Activated T-cell treated with anti-CD3 and anti-CD28 coated beads for 48 hours (primary cell): Measurements from ENCODE around the gene TBC1D10B.
"Not testable (repeated sequence)": the region's sequence is repeated elsewhere in the genome, so short reads cannot be mapped to it uniquely, and the experiment has no call there.

Experiments
- DNase-seq: peaks from one replicate; pipeline ENCODE4 v3.0.0-alpha.2; 2020; ENCODE audit warnings: low read depth

The TBC1D10B gene

DNA sequence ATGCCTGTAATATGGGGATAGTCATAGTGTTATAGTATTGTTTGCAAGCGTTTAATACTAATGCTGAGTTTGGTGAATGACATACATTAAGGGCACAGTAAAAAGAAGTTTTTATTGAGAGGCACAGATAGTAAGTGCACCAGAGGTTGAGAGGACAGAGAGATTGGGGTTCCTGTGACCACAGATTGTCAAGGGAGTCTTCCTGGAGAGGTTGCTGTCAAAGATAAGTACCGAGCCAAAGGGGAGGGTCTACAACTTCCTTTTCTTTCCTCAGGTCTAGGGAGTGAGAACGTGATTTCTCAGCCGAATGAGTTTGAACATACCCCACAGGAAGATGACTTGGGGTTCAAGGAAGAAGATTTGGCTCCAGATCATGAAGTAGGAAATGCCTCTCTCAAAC is 26.8 kb upstream of the TBC1D10B start:
- no peak for DNase-seq

DNA sequence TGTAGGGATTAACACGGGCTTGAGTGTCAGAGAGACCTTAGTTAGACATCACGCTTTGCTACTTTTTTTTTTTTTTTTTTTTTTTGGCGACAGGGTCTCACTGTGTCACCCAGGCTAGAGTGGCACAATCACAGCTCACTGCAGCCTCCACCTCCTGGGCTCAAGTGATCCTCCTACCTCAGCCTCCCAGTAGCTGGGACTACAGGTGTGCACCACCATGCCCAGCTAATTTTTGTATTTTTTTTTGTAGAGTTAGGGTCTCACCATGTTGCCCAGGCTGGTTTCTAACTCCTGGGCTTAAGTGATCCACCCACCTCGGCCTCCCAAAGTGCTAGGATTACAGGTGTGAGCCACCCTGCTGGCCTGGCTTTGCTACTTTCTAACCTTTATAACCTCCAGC is 26.3 kb upstream of the TBC1D10B start:
- not testable (repeated sequence) for DNase-seq

DNA sequence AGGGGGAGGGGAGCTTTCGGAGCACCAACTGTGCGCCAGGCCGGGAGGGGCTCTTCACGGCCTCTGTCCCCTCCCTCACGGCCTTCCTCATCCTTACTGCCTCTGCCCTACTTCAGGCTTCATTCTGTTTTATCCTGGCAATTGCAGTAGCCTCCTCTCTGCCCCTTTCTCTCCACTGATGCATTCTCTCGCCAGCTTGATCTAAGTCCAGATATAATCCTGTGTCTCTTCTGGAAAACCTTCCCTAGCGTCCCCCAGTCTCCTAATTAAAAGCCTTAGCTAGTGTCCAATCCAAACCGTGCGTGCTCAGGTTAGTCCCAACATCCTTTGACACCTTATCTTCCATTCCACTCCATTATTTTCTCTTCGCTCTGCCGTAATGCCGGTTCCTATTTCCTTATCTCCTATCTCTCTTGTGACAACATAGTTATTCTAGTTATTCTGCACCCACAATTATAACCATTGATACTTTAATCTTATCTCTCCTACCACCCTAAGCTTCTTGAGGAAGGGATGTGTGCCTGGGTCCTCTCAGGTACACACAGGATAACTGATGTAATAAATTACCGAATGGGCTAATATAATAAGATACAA is 25.8 kb upstream of the TBC1D10B start:
- no peak for DNase-seq

DNA sequence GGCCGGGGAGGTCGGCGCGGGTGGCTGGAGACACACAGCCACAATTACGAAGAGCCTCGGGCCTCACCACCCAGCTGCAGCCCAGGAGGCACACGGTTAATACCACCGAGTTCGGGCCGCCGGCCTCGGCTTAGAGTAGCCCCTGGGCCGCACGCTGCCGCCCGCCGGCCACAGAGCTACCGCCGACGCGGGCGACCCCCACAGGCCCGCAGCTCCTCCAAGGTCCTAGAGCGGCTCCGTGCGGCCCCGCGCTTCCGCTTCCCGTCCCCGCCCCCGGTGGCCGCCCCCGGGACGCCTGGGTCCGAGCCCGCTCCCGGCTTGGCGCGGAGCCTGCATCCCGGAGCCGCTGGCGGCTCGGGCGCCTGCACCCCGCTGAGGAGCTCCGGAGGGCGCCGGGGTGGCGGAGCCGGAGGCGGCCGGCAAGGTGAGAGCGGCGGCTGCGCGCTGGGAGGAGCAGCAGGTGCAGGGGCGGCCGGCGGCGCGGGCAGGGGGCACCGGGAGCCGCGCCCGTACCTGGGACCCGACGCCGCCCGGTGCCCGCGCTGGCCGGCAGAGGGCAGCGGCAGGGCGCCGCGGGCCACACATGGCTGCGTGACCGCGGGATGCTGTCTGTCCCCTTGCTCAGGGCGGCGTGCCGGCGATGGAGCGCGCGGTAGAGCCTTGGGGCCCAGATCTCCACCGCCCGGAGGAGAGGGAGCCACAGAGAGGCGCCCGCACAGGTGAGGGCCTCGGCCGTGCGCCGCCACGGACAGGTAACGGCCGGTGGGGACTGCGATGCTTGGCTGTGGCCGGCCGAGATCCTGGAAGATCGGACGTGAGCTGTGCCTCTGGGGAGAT is 25.1 kb upstream of the TBC1D10B start, which contains the start of gene ZNF48:
Gene ZNF48 (plus strand): TSS at position 266 of the 837 bp plus-strand sequence. CDS start 375 bp downstream, at position 641.
- DNase-seq: peak; percentile 58

DNA sequence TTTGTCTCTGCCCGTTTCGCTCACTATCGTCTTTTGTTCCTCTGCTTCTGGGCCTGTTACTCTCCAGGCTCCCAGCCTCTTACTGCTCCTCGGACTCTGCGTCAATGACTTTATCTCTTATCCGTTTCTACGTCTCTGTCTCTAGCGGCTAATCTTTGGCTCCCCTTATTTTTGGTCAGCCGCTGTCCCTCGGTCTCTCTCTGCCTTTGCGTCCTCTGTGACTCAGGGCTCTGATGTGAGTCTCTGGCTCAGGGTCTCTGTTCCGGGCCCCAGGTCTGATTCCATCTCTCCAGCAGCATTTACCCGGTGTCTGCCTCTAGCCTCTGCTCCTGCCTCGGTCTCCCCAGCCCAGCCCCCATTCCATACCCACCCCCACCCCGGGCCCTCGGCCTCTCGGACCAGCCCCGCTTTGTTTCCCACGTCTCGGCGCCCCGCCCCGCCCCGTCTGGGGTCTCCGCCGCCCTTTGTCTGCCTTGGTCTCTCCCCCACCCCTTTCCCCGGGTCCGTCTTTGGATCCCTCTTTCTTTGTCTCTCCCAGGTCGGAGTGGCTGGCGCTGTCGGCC is 24.4 kb upstream of the TBC1D10B start:
- no peak for DNase-seq

DNA sequence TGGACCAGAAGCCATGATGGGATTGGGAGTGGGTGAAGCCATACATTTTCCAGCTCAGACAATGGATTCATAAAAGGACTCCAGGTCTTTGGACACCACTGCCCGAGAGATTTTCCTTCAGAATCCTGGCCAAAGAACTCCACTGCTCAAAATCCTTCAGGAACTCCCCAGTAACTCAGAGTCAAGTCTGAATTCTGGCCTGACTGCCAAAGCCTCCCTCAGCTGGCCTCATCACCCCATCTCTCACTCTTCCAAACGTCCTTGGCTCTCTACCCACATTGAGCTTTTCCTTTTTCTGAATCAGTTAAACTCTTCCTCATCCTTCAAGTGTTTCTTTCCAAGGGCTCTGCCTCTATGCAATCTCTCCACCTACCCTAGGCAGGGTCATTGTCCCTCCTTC is 13.2 kb upstream of the TBC1D10B start:
- DNase-seq: no peak

DNA sequence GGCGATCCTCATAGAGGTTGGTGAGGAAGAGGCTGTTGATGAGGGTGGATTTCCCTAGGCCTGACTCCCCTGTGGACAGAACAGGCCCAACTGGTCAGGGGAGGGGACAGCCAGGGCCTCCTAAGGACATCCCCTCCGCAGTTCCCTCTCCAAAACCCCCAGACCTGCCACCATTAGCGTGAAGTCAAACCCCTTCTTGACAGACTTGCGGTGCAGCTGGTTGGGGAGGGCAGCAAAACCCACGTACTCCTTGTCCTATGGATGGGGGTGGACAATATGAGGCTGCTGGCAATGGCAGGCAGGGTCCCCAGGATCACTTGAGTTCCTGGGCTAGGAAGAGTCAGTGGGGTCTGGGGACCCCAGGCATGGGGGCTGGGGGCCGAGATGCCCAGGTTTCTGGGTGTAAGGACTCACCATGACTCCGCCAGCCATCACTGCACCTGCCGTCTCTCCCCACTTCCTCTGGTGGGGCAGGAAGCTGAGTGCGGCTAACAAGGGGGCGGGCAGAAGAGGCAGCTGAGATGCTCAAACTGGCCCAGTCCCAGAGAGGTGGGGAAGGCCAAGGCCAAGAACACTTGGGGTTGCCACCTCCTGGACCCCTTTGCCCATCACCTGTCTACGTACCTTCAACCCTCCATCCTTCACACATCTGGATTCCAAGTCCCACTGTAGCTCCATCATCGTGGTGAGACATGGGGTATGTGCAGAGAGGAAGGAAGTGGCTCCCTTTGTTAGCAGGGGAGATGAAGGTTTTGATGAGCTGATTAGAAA is 12.0 kb upstream of the TBC1D10B start, which contains the start of gene SEPTIN1:
Gene SEPTIN1 (minus strand): TSS at position 451 of the 771 bp plus-strand sequence. CDS start 19 bp downstream, at position 432.
- peak; percentile 69 for DNase-seq

DNA sequence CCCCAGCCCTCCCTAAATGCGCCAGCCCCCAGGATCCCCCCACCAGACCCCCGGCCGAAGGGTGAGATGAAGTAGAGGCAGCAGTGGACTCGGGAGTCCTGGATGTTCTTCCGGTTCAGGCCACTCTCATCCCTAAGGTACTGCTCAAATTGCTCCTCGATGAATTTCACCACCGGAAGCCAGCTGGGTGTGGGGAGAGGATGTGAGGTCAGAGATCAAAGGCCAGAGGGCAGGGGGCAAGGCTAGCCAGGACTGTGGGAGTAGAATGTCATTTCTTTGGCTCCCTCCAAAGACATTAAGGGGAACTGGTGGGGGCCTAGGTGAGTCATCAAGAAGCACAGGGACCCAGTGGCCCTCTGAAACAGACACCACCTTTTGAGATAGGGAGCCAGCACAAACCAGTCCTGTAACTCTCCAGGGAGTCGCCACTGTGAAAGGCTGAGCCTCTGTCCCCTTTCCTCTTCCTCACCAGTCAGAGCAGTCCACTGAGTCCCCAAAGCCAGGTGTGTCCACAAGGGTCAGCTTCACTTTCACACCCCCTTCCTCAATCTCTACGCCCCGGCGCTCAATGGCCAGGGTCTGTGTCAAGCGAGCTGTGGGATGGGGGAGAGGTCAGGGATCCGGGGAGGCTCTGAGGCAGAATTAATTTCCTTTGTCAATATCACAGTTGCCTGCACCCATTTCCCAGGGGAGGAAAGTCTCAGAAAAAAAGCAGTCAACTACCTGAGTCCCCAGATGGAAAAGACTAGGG is 11.2 kb upstream of the TBC1D10B start:
- no peak for DNase-seq

DNA sequence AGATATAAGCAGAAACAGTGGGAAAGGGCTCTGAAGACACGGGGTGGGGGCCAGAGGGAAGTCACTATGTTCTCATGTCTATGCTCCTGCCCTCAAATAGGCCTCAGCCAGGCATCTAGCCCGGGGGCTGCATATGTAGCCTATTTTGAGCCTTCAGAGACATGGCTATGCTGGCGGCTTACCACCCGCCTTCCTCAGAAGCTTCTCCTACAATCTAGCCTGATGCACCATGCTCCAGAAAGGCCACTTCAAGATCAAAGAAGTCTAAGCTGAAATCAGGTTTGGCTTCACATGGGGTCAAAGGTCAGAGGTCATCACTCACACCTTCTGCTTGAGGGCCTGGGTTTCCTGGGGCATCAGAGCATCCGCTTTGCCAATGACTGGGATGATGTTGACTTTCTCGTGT is 10.5 kb upstream of the TBC1D10B start:
- no peak for DNase-seq

DNA sequence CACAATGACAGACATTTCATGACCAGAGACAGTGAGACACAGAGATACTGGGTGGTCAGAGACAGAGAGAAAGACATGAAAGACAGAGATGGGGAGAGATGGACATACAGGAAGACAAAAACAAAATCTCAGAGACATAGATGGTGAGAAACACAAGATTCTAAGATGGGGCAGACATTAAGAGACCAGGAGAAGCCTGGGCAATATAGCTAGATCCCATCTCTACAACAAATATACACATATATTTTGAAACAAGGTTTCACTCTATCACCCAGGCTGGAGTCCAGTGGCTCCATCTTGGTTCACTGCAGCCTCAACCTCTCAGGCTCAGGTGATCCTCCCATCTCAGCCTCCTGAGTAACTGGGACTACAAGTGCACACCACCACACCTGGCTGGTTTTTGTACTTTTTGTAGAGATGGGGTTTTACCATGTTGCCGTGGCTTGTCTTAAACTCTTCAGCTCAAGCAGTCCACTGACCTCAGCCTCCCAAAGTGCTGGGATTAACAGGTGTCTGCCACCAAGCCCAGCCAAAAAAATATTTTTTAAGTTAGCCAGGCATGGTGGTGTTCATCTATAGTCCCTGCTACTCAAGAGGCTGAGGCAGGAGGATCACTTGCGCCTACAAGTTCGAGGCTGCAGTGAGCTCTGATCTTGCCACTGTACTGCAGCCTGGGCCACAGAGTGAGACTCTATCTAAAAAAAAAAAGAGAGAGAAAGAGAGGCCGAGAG is 9.9 kb upstream of the TBC1D10B start:
- no peak for DNase-seq

DNA sequence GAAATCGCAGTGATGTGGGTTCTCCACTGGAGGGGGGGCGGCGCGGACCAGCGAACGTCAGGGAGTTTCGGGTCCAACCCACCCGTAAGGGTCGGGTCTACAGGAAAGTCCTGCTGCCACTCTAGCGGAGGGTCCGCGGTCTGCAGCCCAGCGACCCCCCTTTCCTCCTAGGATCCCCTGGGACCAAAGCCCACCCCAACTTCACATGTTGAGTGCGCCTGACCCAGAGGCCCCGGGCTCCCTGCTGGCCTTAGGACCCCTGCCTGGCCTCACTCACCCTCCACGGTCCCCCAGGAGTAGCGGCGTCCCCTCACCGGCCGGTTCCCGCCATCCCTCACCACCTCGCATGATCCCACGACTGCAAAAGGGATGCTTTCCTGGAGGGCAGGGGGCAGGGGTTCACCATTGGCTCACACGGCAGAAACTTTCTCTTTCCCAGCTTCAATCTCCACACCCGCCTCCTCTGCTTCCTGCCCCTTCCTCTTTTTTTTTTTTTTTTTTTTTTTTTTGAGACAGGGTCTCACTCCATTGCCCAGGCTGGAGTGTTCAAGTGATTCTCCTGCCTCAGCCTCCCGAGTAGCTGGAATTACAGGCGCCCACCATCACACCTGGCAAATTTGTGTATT is 9.0 kb upstream of the TBC1D10B start:
- no peak for DNase-seq

DNA sequence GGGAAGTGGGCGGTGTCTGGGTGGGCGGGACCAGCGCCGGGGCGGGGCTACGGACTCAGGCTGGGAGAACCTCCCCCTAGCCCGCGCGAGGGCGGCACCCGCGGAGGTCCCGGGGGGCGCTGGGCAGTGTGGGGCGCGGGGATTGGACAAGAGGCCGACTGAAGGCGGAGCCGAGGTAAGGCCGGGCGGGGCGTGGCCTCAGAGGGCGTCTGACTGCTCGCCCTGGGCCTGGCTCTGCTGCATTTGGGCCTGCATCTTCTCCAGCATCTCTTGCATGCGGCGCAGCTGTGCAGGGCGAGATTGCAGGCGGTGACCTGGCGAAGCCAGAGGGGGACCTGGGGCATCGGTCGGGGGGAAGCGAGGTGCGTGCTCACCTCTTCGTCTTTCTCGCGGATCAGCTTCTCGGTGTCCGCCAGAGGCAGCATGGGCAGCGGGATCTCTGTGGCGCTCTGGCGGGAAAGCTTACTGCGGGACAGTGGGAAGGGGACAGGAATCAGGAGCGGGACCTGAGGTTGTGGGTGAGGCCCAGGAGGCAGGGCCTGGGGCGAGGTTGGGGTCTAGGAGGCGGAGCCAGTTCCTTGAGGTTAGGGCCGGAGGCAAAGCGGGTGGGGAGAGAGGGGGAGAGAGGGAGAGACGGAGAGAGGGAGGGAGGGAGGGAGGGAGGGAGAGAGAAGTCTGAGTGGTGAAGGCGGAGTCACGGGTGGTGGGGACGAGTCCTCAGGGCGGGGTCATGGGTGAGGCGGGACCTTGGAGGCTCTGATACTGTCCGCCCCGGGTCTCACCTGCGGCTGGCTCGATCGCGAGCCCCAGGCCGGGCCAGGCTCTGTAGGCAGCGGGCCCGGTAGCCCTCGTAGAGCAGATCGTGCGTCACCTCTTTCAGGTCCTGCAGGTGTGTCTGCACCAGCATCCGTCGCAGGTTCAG is 8.2 kb upstream of the TBC1D10B start:
- peak; percentile 100 for DNase-seq

DNA sequence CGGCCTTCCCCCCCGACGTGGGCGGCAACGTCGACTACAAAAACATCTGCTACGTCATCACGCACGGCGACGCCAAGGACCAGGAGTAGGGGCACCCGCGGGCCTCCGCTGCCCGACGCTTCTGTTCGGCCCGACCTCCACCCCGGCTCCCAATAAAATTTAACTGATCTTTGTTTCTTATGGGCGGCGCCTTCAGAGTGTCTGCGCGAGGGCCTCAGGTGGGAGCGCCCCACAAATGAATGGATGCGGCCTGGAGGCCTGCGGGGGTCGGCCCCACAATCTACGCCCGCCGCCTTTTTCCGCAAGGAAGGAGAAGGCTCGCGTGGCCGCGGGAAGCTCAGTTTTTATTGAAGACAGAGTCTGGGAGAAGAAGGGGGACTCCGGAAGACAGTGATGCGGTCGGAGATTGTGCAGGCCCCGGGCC is 7.5 kb upstream of the TBC1D10B start:
- DNase-seq: peak; percentile 79

DNA sequence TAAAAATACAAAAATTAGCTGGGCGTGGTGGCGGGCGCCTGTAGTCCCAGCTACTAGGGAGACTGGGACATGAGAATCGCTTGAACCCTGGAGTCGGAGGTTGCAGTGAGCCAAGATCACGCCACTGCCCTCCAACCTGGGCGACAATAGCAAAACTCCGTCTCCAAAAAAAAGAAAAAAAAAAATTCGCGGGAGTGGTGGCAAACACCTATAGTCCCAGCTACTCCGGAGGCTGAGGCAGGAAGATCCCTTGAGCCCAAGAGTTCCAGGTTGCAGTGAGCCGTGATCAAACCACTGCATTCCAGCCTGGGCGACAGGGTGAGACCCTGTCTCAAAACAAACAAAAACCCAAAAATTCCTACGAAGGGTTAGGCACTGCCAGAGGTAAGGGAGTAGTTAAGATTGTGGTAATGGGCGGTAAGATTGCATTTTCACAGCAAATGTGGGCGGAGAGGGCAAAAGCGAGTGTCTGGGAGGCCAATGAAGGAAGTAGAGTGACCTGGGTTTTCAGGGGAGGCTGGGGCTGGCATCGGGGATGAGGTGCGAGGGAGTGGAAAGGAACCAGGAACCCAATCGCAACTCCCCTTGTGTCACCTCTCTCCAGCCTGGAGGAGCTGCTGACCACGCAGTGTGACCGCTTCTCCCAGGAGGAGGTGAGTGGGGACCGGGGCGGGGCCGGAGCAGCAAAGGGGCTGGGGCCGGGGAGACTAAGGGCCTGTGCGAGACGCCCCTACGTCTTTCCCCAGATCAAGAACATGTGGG is 6.9 kb upstream of the TBC1D10B start:
- DNase-seq: no peak

DNA sequence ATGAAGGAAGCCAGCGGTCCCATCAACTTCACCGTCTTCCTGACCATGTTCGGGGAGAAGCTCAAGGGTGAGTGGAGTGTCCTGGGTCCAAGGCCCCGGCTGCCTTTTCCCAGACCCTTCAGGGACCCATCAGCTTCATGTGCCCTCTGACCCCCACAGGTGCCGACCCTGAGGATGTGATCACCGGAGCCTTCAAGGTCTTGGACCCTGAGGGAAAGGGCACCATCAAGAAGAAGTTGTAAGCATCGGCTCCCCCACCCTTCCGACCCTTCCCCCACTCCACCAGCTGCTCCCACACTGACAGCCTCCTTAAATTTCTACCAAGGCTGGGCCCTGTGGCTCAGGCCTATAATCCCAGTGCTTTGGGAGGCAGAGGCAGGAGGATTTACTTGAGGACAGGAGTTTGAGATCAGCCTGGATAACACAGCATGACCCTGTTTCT is 6.2 kb upstream of the TBC1D10B start:
- DNase-seq: no peak

DNA sequence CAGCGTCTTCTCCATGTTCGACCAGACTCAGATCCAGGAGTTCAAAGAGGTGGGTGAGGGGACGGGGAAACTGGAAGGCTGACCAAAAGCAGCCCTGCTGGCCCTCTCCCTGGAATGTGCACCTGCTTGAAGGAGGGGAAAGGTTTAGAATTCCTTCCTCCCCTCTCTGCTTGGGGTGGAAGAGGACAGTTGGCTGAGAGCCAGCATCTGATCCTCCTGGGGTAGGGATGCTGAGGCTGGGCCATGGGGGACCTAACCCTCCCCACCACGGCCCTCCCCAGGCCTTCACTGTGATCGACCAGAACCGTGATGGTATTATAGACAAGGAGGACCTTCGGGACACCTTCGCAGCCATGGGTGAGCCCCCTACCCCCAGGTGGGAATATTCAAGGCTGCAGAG is 5.6 kb upstream of the TBC1D10B start:
- no peak for DNase-seq

DNA sequence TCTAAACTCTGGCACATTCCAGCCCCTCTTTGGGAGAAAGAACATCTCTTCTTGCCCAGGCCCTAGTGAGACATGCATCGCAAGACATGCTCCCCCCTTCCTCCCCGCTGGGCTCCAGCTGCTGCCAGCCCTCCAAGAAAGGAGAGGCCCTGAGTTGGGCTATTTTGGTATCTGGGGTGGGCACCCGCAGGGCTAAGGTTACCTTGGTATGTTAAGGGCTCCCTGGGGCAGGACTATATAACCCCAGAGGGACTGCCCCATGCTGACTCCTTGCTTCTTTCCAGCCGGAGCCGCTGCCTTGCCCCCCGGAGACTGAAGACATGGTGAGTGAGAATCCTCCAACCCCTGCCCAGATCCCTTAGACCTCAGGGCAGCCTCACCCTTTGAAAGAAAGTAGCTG is 4.2 kb upstream of the TBC1D10B start, which contains the start of gene MYL11:
Gene MYL11 (plus strand): TSS at position 265 of the 400 bp plus-strand sequence. CDS start 56 bp downstream, at position 321.
- DNase-seq: no peak

DNA sequence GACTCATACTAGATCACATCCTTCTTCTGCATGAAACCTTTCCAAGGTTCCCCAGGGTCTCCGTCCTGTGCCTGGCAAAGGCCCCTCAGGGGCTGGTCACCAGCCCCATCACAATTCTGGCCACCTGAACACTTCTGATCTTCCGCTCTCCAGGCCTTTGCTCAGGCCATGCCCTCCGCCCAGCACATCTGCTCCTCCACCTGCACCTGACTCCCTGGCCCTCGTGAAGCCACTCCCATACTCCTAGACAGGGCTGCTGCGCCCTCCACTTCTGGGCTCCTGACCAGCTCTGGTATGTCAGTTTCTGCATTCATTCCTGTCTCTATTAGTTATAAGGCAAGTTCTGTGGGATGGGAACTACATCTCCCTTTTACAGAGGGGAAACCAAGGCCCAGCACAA is 2.4 kb upstream of the TBC1D10B start:
- DNase-seq: no peak
